GM12892 (cell line): ENCODE data around the gene WWC2.

Experiments used
- POLR2A ChIP-seq: IDR thresholded peaks from 2 replicates; pipeline ENCODE4 v1.6.1; 2011; ENCODE audit warnings: low read depth, low read length, control low read depth
- POLR2AphosphoS5 ChIP-seq: IDR thresholded peaks from 2 replicates; pipeline ENCODE4 v1.6.1; 2011; ENCODE audit warnings: low read depth, low read length, control low read depth

- TF ChIP-seq POLR2AphosphoS5 (no peak), POLR2A (no peak)
Observed at GRCh38 chr4:183053681-183054080, 45.4 kb upstream of the WWC2 start.
